ENCODE measurements around the gene CIB2.
A peak's percentile ranks its signal among the peaks of the same experiment; 100 is the strongest.
"Not testable (repeated sequence)": the region's sequence is repeated elsewhere in the genome, so short reads cannot be mapped to it uniquely, and the experiment has no call there.

CIB2 gene
- total RNA-seq, result 1.1 to 1.5 reads per million in 2 donors

DNA sequence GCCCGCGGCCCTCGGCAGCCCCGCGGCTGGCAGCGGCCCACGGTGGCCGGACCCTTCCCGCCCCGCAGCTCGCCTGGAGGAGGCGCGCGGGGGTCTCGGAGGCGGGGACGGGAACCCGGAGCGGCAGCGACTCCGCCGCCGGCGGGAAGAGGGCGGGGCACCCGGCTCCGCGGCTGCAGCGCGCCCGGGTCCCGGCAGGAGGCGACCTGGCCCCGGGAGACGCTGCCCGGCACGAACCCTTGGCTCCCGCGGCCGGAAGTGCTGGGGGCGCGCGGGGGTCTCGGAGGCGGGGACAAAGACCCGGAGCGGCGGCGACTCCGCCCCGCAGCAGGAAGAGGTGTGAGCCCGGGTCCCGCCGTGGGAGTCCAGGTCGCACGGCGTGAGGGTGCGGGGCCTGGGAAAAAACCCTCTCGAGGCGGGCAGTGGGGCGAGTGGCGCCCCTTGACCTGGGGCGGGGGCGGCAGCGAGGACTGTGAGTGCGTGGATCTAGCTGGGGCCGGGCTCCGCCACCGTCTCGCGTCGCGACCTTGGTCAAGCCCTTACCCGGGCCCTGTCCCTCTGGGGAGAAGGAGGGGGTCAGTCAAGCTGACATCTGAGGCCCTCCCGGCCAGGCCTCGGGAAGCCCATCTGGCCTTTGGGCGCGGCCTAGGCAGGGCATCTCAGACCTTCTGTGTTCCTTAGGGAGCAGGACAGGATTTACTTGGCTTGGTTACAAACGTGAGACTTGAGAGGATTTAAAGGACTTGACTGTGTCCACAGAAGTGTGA lies at the start of gene CIB2:
CIB2 (minus strand) TSS at position 151 of the 767 bp plus-strand sequence. CDS start 230 bp downstream, outside the sequence.
- peak; percentile 67 for DNase-seq

DNA sequence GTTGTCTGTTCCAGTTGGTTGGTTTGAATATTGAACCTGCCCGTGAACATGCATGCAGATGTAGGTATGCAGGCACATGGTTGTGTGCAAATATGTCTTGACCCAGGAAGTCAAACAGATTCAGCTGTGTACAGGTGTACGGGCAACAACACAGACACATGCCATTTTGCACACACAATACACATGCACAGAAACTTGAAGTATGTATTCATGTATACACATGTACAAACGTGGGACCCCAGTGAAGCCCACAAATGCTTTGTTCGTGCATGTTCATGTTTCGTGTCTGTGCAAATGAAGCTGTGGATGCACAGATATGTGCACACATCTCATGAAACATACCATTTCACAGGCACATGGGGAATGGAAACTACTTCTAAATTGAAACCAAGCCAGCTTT lies 48.7 kb upstream of the CIB2 start:
- DNase-seq, result no peak

DNA sequence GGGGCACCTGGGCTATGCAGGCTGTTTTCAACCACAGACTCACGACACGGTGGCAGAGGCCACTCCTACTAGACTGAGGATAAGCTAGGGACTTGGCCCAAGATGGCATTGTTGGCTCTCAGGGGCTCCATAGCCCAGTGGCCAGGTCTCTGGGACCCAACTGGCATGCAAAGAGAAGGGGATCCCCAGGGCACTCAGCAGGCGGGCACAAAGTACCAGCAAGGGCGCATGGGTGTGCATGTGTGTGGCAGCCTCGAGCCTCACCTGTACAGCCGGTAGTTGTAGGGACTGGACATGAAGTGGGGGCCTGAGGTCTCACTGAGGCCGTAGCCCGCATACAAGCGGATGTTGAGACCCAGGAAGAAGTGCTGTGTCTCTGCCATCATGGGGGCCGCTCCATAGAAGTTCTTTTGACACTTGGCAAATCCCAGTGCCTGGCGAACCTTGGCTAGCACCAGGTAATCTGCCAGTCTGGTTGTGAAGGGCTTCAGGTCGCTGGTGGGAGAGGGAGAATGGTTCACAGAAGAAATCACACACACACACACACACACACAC lies 48.1 kb upstream of the CIB2 start:
- no peak for DNase-seq

DNA sequence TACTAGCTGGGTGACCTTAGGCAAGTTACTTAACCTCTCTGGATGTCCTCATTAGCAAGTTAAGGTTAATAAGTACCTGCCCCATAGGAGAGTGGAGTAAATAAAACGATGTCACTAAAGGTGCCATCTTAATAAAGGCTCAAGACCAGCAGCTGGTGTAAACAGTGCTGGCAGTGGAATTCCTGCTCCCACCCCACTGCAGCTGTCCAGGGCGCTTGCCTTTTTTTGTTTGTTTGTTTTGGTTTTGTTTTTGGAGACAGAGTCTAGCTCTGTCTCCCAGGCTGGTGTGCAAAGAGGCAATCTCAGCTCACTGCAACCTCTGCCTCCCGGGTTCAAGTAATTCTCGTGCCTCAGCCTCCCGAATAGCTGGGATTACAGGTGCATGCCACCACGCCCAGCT lies 46.8 kb upstream of the CIB2 start:
- DNase-seq, result no peak

DNA sequence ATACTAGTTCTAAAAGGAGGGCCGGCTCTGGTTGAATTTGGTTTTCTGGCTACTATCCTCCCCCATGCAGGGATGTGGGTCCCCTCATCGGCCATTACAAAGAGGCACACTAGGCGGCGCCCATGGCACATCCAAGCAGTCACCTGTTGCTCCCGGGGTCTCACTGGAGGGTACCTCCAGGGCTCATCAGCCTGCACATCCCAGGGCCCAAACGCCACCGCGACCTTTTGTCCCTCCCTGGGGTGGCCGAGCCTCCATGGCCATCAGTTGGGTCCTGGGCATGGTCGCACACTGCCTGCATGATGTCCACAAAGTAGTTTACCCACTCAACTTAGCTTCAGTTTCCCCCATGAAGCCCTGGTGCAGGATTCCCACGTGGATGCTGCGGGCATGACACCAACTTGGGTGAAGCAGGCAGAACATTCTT lies 46.2 kb upstream of the CIB2 start:
- no peak for DNase-seq

DNA sequence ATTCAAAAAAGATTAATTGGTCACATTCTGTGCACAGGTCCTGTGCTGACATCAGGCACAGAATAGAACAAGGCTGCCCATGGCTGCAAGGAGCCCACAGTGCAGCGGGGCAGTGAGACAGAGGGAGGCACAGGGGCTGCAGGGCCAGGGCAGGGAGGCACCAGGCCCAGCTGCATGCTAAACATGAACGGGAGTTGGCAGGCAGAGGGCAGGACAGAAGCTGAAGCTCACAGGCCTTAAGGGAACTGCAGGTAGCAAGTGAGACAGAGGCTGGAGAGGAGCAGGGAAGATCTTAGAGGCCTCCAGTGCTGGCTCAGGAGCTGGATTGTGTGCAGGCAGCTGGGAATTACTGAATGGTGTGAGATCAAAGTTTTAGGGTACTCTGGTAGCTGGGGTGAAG lies 44.1 kb upstream of the CIB2 start:
- DNase-seq, result no peak

DNA sequence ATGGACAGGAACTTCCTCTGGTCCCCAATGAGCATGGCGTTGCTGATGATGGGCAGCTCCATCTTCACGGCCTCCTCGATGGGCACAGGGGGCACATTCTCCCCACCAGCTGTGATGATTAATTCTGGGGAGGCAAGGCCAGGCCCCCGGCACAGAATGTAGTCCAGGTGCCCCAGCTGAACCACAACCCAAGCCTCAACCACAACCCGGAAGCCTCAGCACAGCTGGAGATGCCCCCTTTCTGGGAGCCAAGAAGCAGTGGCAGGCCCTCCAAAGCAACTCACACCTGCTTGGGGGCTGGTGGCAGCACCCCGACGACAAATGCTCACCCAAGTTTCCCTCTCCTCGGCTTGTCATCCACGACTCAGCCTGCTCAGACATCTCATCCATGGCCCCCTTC lies 43.2 kb upstream of the CIB2 start:
- no peak for DNase-seq

DNA sequence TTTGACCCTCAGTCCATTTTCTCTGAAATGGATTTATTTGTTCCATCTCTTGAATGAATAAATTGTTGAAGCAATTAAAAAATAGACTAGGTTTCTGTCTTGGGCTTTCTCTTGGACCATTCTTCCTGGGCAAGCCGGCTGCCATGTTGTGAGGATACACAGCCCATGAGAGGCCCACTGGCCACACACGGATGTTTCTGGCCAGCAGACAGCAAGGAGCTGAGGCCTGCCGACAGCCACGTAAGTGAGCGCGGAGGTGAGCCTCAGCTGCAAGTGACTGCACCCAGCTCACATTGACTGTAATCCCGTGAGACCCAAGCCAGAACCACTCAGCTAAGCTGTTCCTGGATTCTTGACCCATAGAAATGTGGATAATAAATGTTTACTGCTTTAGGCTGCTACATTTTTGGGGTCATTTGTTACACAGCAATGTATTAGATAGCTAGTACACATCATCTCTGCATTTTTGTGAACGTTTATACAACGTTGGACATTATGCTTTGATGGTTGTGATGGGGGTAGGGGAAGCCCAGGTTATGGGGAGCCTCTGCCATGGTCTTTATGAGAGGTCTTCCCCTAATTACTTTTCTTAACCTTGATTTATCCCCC lies 40.7 kb upstream of the CIB2 start:
- no peak for DNase-seq

DNA sequence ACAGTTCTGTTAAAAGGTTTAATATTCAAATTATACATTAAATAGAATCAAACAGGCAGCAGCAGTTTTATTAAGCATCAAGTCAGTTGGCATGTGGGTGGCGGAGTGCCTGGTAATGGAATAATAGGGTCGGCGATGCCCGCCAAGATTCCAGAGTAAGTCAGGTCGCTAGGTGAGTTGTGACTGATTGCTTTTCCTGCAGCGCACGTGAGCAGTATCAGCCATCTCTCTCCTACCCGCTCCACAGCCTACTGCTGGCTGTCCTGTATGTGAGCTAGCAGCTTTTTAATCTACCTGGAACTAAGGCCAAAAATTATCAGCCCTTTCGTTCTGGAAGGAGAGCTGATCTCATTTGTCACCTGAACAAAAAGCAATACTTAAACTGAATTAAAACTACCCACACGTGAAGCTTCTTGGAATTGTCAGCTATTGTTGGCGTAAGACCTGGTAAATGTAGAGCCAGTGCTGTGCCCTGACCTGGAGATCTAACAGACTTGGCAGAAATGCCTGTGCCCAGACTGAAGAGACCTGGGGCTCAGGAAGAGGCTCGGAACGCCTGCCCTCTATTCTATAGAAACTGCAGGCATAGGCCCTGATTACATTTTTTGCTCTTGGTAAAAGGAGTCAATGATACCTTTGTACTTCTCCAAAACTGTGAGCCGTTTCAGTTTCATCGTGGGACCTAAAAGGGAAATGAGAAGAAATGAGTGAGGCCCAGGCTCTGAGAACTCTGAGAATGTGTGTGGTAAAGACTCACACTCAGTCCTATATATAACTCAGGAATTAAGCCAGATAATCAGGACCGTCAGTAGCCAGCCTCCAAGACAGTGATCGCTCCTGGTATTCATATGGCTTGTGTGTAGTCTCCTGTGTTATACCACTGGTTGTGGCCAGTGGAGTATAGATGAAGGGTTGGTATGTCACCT lies 39.9 kb upstream of the CIB2 start:
- DNase-seq, result no peak

DNA sequence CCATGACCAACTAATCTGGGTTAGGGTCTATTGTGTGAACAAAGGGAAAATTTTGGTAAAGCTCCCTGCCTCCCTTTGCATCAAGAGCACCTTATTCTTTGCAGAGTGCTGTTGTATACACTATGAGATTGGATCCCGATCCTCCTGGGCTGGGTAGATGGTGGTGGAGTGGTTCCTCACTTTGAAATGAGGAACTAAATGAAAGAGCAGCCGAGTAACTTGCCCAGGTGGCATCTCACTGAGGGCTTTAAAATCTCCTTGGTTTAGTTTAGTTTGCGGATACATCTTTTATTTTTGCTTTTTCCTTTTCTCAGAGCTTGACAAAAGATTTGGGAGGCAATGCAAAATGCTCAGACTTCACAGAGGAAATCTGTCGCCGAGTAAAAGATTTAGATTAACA lies 37.4 kb upstream of the CIB2 start:
- no peak for DNase-seq

DNA sequence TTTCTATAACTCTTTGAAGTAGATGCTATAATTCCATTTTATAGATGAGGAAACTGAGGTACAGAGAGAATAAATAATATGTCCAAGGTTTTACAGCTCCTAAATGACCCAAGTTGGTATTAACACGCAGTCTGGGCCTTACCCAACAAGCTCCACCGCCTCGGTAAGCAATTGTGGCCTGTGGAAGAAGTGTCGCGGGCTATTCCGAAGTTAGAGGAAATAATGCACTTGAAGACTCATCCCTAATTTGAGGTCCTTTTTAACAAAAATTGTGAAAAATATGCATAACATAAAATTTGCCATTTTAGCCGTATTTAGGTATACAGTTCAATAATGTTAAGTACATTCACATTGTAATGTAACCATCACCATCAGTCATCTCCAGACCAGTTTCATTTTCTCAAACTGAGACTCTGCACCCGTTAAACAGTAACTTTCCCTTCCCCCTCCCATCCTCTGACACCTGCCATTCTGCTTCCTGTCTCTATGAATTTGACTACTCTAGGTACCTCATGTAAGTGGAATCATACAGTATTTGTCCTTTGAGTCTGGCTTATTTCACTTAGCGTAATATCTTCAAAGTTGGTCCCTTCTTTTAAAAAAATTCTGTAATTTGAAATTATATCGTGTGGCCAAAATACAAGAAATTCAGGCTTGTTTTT lies 36.1 kb upstream of the CIB2 start:
- DNase-seq, result no peak

DNA sequence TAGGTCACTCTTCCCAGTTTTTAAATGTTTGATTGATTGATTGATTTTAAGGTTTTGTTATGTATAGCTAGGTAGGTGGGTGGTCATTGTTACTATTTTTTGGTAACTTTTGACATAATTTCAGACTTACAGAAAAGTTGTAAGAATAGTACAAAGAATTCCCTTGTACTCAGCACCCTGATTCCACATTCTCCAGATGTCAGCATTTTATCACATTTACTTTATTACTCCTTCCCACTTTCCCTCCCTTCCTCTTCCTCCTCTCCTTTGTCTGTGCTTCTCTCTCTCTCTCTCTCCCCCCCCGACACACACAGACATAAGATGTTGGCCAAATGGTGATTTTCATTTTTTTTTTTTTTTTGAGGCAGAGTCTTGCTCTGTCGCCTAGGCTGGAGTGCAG lies 32.8 kb upstream of the CIB2 start:
- no peak for DNase-seq

DNA sequence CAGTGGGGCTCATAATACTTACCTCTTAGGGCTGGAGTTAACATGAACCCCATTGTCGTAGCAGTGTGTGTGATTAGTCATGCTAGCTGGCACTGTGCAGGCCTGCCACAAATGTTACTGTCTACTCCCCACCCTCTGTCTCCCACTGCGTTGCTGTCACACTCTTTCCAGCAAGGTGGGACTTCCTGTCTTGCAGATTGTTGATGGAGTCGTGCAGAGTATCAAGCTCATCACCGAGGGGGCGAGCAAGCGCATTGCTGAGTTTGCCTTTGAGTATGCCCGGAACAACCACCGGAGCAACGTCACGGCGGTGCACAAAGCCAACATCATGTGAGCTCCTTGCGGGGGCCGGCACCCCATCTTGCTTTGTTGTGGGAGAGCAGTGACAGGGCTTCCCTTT lies 30.8 kb upstream of the CIB2 start:
- DNase-seq, result no peak

DNA sequence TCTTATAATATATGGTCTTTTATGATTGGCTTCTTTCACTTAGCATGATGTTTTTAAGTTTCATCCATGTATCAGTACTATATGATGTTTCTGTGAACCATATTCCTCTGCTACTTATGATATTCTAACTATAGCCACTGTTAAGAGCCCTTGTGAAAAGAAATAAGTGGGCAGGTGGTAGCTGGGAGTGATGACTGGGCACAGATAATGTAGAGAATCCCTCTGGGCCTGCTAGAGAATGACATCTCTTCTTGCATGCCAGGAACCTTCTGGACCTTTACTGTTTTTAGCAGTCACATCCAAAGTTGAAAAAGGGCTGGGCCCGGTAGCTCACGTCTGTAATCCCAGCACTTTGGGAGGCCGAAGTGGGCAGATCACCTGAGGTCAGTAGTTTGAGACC lies 28.1 kb upstream of the CIB2 start:
- no peak for DNase-seq

DNA sequence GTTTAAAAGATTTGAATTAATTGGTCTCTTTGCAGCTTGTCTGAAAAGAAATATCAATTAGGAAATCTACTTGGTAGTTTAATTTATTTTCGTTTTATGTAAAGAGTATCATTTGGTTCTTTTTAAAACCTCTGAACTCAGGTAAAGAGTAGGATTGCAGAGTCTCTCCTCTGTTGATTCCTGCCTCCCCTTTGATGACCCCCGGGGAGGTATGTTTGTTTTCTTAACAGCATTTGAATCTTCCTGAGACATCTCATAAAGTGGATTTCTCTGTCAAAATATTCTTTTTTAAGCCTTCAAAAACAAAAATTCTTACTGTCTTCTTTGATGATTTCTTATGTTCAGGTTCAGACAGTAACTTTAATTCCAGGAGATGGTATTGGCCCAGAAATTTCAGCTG lies 26.0 kb upstream of the CIB2 start:
- DNase-seq, result no peak

DNA sequence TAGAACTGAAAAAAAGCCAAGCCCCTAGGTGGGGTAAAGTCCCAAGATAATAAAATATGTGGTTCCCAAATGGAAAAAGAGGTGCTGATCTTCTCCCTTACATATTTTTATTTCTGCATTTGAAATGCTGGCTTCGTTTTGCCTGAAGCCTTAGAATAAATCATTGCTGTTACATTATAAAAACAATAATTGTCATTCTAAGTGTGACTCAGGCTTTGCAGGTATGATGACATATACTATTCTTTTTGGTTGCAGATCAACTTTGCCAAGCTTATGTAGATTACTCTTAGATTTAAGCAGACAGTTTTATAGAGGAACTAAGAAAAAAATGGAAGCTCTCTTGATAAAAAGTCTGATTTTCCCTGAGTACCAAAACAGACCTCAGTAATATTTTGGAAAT lies 25.4 kb upstream of the CIB2 start:
- DNase-seq, result no peak

DNA sequence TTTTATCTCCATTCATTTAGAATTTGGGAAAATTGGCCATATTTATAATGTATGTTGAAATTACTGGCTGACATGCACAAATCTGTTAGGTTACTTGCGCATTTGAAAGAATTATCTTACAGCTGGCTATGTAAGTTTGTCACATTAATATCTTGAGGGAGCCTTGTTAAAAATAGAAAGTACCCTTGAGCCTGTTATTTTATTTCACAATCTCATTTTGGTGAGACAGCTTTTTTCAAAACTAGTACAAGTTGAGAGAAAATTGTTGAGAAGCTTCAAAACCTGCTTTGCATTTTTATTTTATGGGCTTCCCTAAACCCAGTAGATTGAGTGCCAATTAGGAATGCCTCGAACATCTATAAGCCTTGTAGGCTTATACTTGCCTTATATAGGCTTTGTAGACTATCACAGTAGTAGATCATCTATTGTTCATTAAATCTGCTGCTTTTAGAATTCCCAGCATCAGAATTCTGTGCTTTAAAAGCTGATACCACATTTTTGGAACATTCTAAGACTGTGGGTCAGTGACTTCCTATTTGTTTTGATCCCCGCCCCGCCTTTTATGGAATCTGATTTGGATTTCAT lies 24.2 kb upstream of the CIB2 start:
- no peak for DNase-seq

DNA sequence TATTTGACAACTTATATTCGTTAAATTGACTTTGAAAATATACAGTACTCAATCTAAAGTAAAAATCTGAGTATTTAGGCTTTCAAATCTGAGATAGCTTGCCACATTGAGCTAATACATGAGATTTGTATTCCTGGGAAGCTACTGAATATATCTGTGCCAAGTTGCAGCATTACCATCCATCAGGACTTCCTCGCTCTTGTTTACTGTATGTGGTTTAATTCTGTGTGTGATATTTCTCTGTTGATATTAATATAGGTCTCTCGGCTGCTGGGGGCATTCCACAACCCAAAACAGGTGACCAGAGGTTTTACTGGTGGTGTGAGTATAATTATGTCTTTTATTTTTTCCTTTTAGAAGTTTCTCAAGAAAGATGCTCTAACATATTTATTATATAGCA lies 23.7 kb upstream of the CIB2 start:
- no peak for DNase-seq

DNA sequence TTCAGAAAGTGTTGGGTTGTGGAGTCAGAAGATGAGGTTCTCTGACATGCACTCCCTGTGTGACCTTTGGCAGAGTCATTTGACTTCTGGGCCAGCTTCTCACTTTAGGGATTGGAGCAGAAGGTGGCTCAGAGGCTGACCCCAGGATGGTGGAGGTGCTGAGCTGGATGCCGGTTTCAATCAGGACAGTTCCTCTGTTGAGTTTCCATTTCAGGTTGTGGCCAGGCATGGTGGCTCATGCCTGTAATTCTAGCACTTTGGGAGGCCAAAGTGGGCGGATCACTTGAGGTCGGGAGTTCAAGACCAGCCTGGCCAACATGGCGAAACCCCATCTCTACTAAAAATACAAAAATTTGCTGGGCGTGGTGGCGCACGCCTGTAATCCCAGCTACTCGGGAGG lies 19.8 kb upstream of the CIB2 start:
- not testable (repeated sequence) for DNase-seq

DNA sequence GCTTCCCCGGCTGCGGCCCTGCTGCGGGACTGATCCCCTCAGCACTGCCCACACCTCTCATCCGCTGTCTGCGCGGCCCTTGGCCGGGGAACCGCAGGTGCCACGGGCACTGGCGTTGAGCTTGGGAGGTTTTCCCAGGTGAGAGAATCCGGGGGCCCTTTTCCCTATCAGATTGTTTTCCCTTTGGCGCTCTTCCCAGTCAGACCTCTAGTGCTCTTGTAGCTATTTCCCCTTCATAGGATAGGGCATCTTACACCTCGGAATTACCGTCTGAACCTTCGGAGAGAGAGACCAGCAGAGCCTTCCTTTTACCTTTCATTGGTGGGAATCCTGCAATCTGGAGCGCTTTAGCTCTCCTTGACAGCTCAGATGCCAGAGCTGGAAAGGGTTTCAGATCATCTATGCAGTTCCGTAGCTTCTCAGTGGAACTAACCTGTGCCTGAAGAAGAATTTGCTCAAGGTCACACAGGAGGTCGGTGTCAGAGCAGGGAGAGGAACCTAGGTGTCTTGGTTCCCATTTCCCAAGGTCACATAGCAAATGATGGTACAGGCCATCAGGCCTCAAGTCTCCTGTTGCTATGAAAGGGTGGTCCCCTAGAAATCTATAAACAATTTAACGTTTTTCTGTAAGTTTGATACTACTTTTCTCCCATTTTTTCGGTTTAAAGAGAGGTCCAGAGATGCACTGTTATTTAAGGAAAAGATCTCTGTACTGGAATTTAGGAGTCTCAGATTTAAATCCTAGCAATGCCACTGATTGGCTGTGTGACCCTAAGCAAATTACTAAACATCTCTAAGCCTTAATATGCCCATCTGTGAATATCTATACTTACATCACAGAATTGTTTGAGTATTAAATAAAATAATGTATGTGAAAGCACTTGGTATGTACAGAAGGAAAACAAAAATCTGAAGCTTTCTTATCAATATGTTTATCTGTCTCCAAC lies 18.8 kb upstream of the CIB2 start:
- no peak for DNase-seq
